Measurements from ENCODE around the gene SSH2. TPM values are rescaled to one million over a fixed set of nuclear protein-coding genes. Genes with fewer than 3 reads are reported as not detected.

SSH2 gene
- total RNA-seq, 2 donors from 2014 or later, result 28.1 to 28.2 TPM

- no peaks in the 10 kb centered on the region for H3K9me3 ChIP-seq
- no peak overlapping the region for H3K27ac ChIP-seq
- intact Hi-C loops (cut with DNase I), result loop anchor here (5.0 kb wide), 1 partner anchor 134 kb away; no protein-coding TSS in a partner anchor
- no peak for DNase-seq
- H3K36me3 ChIP-seq, result peaks cover 3% of the 10 kb centered on the region
- H3K9ac ChIP-seq (ENCODE audit: low read depth in 2 of 2, low read length in 2 of 2), result no peak overlapping the region
- no peaks in the 10 kb centered on the region for H3K27me3 ChIP-seq
- H3K4me1 ChIP-seq, result no peaks in the 10 kb centered on the region
- H3K4me3 ChIP-seq, result no peak overlapping the region
- TF ChIP-seq, protein P1, sequence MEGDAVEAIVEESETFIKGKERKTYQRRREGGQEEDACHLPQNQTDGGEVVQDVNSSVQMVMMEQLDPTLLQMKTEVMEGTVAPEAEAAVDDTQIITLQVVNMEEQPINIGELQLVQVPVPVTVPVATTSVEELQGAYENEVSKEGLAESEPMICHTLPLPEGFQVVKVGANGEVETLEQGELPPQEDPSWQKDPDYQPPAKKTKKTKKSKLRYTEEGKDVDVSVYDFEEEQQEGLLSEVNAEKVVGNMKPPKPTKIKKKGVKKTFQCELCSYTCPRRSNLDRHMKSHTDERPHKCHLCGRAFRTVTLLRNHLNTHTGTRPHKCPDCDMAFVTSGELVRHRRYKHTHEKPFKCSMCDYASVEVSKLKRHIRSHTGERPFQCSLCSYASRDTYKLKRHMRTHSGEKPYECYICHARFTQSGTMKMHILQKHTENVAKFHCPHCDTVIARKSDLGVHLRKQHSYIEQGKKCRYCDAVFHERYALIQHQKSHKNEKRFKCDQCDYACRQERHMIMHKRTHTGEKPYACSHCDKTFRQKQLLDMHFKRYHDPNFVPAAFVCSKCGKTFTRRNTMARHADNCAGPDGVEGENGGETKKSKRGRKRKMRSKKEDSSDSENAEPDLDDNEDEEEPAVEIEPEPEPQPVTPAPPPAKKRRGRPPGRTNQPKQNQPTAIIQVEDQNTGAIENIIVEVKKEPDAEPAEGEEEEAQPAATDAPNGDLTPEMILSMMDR (IDR thresholded peaks at IDR 0.05), result no peak
These were observed 286.2 kb downstream of the SSH2 start for GRCh38 chr17:29643817-29644160.

DNA sequence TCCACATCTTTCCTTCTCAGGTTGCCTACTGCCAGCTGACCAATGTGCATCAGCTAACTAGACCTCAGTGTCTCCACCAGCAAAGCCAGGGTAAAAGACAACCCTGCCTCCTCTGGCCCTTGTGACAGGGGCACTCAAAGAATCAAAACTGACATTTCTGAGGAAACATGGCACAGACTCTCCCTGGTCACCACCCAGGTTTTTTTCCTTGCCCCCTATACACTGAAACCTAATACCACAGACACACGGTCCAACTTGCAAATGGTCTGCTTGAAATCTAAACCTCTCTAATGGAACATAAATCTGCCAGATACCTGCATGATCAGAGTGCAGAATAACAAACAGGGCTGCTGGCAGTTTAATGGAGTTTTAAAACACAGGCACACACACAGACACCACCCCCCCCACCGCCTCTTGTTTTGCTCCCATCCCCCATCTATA, 287.8 kb downstream of the SSH2 start:
- DNase-seq, result no peak
- Histone ChIP-seq H3K9ac (ENCODE audit: low read depth in 2 of 2, low read length in 2 of 2) (no peak overlapping the region), H3K4me3 (no peak overlapping the region), H3K27me3 (no peaks in the 10 kb centered on the region), H3K27ac (no peak overlapping the region), H3K9me3 (no peaks in the 10 kb centered on the region), H3K4me1 (no peaks in the 10 kb centered on the region), H3K36me3 (no peaks in the 10 kb centered on the region)
- TF ChIP-seq, protein P1 (IDR thresholded peaks at IDR 0.05), result no peak
- intact Hi-C loops (cut with DNase I), result loop anchor here (5.0 kb wide), 1 partner anchor 135 kb away; no protein-coding TSS in a partner anchor

GRCh38 chr17:29640981-29641642, 288.9 kb downstream of the SSH2 start:
- Histone ChIP-seq H3K36me3 (peaks cover 1% of the 10 kb centered on the region), H3K27ac (no peak overlapping the region), H3K27me3 (no peaks in the 10 kb centered on the region), H3K4me3 (no peak overlapping the region), H3K9me3 (no peaks in the 10 kb centered on the region), H3K4me1 (no peaks in the 10 kb centered on the region), H3K9ac (ENCODE audit: low read depth in 2 of 2, low read length in 2 of 2) (no peak overlapping the region)
- TF ChIP-seq, protein P1 (IDR thresholded peaks at IDR 0.05), result no peak
- intact Hi-C loops (cut with DNase I), result loop anchor here (5.0 kb wide), 1 partner anchor 136 kb away; no protein-coding TSS in a partner anchor
- no peak for DNase-seq

DNA sequence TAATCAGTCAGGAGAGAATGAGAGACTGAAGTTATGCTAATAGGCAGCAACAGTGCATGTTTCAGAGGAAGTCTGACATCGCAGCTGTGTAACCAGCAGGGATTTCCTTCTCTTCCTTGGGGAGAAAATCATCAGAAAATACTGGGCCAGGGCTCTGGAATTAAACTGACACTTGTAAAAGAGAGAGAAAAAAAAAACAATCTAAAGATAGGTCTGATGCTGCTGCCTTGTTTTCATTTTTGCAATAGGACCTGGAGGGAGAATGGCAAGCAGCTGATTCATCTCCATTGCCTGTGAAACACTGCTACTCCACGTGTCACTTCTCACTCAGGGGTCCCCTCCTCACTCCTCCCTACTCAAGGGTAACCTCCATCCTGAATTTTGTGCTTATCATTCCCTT, 289.6 kb downstream of the SSH2 start:
- H3K9me3 ChIP-seq, result no peaks in the 10 kb centered on the region
- H3K4me3 ChIP-seq, result no peak overlapping the region
- no peak overlapping the region for H3K27ac ChIP-seq
- H3K27me3 ChIP-seq, result no peaks in the 10 kb centered on the region
- H3K9ac ChIP-seq (ENCODE audit: low read depth in 2 of 2, low read length in 2 of 2), result no peak overlapping the region
- peaks cover 4% of the 10 kb centered on the region for H3K36me3 ChIP-seq
- no peak for DNase-seq
- TF ChIP-seq, protein P1 (IDR thresholded peaks at IDR 0.05), result no peak
- intact Hi-C loops (cut with DNase I), result loop anchor here (5.0 kb wide), 1 partner anchor 137 kb away; no protein-coding TSS in a partner anchor
- H3K4me1 ChIP-seq, result no peaks in the 10 kb centered on the region

DNA sequence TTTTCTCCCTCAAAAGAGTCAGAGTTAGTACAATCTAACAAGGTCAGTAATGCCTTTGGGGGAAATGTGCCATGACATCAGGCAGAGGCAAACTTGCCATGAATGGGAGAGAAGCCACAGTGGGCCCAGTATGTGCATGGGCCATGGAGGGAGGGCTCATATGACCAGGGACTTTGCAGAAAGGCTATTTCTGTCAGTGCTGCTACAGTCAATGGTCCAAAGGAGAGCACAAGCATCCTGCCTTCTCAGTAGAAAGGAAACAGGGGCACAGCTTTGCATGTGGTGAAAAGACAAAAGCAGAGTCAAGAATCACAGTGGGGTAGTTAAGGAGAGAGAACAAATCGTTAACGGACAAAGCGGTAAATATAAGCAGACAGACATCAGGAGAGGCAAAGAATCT, 296.1 kb downstream of the SSH2 start:
- no peak for DNase-seq
- intact Hi-C loops (cut with DNase I), result no loop called here
- H3K4me3 ChIP-seq, result no peak overlapping the region
- H3K27me3 ChIP-seq, result no peaks in the 10 kb centered on the region
- peaks cover 8% of the 10 kb centered on the region for H3K36me3 ChIP-seq
- H3K9me3 ChIP-seq, result no peaks in the 10 kb centered on the region
- no peaks in the 10 kb centered on the region for H3K4me1 ChIP-seq
- TF ChIP-seq, protein P1 (IDR thresholded peaks at IDR 0.05), result no peak
- no peak overlapping the region for H3K9ac ChIP-seq (ENCODE audit: low read depth in 2 of 2, low read length in 2 of 2)
- H3K27ac ChIP-seq, result no peak overlapping the region
